GM13977 (cell line): ENCODE measurements around the gene TEX19.

Experiments
- DNase-seq: peaks from one replicate; pipeline ENCODE4 v3.0.0; 2012; ENCODE audit warnings: low spot score
- in situ Hi-C: fragments of 300-500 bp; cut with MboI; formaldehyde crosslinking; loops from one replicate; pipeline ENCODE4 v1.12.0; 2022; ENCODE audit warnings: low sequenced_read_pairs, low pct_unique_long_range_greater_than_20kb, mixed read lengths, inconsistent platforms; ENCODE audit not compliant: unreplicated experiment
- TF ChIP-seq, protein P1 (sequence below): IDR thresholded peaks from 2 replicates; pipeline ENCODE4 v1.5.1; 2012; ENCODE audit warnings: mild to moderate bottlenecking, control low read depth; ENCODE audit not compliant: insufficient read depth; ENCODE audit errors: extremely low read depth, missing control alignments

TEX19 gene

GRCh38 chr17:82339634-82340580 is 19.1 kb upstream of the TEX19 start:
- TF ChIP-seq, protein P1, sequence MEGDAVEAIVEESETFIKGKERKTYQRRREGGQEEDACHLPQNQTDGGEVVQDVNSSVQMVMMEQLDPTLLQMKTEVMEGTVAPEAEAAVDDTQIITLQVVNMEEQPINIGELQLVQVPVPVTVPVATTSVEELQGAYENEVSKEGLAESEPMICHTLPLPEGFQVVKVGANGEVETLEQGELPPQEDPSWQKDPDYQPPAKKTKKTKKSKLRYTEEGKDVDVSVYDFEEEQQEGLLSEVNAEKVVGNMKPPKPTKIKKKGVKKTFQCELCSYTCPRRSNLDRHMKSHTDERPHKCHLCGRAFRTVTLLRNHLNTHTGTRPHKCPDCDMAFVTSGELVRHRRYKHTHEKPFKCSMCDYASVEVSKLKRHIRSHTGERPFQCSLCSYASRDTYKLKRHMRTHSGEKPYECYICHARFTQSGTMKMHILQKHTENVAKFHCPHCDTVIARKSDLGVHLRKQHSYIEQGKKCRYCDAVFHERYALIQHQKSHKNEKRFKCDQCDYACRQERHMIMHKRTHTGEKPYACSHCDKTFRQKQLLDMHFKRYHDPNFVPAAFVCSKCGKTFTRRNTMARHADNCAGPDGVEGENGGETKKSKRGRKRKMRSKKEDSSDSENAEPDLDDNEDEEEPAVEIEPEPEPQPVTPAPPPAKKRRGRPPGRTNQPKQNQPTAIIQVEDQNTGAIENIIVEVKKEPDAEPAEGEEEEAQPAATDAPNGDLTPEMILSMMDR = no peak
- in situ Hi-C loops = no loop called here
- no peak for DNase-seq

GRCh38 chr17:82342361-82343079 is 16.5 kb upstream of the TEX19 start:
- in situ Hi-C loops = no loop called here
- DNase-seq = no peak
- TF ChIP-seq, protein P1 = no peak

- in situ Hi-C loops = no loop called here
- DNase-seq = no peak
- TF ChIP-seq, protein P1 = no peak
These were observed 15.5 kb upstream of the TEX19 start for GRCh38 chr17:82343560-82343959.

GRCh38 chr17:82344175-82344907 is 14.7 kb upstream of the TEX19 start:
- DNase-seq = no peak
- TF ChIP-seq, protein P1 = no peak
- in situ Hi-C loops = no loop called here

- no peak for DNase-seq
- TF ChIP-seq, protein P1 = no peak
- in situ Hi-C loops = no loop called here
These were observed 13.7 kb upstream of the TEX19 start for GRCh38 chr17:82345151-82345976.
